Renal pelvis (tissue), 4 donors: Measurements from ENCODE around the gene PSMC3IP. TPM values are rescaled to one million over a fixed set of nuclear protein-coding genes. Genes with fewer than 3 reads are reported as not detected.
"Not testable (repeated sequence)": the region's sequence is repeated elsewhere in the genome, so short reads cannot be mapped to it uniquely, and the experiment has no call there.

Experiments used
- DNase-seq: peaks from one replicate; pipeline ENCODE4 v3.0.0-alpha.2; 2013
- polyA plus RNA-seq, 3 donors: library from polyadenylated mRNA; unstranded; fragments of 120-200 nt; gene quantifications; one replicate each; pipeline ENCODE4 v1.2.1, GENCODE V29; 2013; ENCODE audit not compliant: insufficient read length in 3 of 3

PSMC3IP gene
- polyA plus RNA-seq, 3 donors, result 18.4 to 23.7 (median 21.6) TPM

GRCh38 chr17:42563143-42563509 is 14.4 kb downstream of the PSMC3IP start:
- no peak for DNase-seq

DNA sequence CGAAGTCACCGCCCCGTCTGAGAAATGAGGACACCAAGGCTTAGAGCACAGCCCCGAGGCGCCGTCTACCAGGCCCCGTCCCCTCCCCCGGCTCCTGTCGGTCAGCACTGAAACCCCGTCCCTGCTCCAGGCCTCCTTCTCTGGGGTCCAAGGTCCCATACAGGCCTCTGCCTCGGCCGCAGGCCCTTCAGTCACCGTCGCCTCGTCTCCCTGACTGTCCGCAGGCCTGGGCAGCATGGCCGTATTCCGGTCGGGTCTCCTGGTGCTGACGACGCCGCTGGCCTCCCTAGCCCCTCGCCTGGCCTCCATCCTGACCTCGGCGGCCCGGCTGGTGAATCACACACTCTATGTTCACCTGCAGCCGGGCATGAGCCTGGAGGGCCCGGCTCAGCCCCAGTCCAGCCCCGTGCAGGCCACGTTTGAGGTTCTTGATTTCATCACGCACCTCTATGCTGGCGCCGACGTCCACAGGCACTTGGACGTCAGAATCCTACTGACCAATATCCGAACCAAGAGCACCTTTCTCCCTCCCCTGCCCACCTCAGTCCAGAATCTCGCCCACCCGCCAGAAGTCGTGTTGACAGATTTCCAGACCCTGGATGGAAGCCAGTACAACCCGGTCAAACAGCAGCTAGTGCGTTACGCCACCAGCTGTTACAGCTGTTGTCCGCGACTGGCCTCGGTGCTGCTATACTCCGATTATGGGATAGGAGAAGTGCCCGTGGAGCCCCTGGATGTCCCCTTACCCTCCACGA is 15.0 kb downstream of the PSMC3IP start:
- DNase-seq, result no peak

GRCh38 chr17:42561897-42562387 is 15.6 kb downstream of the PSMC3IP start, which contains the start of gene COASY:
COASY (plus strand) TSS chr17:42562148; CDS start chr17:42562623, 475 bp downstream.
- peak; percentile 98 for DNase-seq

- no peak for DNase-seq
Observed at GRCh38 chr17:42560246-42560645, 17.3 kb downstream of the PSMC3IP start.

- no peak for DNase-seq
Observed at GRCh38 chr17:42559075-42559474, 18.5 kb downstream of the PSMC3IP start.

DNA sequence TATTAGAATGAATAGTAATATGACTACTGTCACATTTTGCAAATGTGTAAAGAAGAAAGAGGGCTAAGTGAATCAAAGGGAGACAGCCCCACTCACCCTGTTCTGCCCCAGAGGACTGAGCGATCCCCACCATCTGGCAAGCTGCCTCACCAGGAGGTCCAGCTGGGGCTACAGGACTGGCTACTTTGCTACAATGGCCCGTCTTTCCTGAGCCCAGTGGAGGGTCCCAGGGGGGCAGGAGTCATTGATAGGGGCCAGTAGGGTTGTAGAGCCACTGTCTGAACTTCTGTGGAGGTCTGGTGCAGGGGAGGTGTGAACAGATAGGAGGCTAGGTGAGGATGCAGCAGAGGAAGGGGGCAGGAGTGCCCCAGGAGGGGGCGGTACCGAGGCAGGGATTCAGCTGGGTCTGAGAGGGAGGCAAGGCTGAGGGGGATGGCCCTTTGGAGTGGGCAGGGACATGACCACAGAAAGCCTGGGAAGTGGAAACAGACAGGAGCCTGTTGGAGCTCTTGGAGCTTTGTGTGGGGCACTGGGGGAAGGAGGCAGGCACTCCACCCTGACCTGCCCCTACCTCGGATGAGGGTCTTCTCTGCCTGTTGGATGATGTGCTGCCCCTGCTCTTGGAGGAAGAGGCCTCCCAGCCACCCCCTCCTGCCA is 21.4 kb downstream of the PSMC3IP start:
- not testable (repeated sequence) for DNase-seq

DNA sequence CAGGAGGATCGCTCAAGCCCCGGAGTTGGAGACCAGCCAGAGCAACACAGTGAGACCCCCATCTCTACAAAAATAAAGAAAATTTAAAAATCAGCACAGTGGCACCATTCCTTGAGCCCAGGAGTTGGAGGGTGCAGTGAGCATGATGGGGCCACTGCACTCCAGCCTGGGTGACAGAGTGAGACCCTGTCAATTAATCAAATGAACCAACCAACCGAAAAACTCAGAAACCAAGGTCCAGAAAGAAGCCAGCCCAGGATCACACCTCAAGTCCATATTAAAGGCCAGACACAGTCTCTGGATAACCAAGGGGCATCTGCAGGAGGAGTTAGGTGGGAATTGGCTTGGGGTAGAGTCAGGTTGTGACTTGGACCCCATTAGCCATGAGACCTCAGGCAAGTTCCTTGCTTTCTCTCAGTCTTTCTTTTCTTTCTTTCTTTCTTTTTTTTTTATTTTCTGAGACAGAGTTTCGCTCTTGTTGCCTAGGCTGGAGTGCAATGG is 22.4 kb downstream of the PSMC3IP start:
- no peak for DNase-seq

DNA sequence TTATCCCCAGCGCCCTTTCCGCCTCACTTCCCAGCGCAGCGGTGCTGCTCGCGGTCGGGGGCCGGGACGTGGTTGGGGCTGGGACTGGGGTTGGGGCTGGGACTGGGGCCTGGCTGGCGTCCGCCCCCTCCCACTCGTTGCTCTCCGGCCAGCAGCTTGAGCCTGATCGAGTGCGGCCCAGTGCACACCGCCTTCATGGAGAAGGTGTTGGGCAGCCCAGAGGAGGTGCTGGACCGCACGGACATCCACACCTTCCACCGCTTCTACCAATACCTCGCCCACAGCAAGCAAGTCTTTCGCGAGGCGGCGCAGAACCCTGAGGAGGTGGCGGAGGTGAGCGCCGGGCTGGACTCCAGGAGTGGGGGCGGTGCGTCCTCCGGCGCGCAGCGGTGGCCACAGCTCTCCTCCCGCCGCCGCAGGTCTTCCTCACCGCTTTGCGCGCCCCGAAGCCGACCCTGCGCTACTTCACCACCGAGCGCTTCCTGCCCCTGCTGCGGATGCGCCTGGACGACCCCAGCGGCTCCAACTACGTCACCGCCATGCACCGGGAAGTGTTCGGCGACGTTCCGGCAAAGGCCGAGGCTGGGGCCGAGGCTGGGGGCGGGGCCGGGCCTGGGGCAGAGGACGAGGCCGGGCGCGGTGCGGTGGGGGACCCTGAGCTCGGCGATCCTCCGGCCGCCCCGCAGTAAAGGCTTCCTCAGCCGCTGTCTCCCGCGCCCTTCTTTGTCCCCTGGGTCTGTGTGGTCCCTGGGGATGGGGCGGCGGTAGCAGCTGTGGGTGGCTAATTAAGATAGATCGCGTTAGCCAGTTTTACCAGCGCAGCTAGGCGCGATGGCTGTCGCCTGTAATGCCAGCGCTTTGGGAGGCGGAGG is 23.0 kb downstream of the PSMC3IP start:
- peak; percentile 93 for DNase-seq

GRCh38 chr17:42553866-42554249 is 23.7 kb downstream of the PSMC3IP start:
- DNase-seq, result no peak

- DNase-seq, result no peak
Observed at GRCh38 chr17:42553161-42553818, 24.2 kb downstream of the PSMC3IP start.

- DNase-seq, result not testable (repeated sequence)
Observed at GRCh38 chr17:42552736-42553135, 24.8 kb downstream of the PSMC3IP start, which contains the start of gene HSD17B1. HSD17B1 (plus strand) TSS chr17:42552923; CDS start chr17:42552934, 11 bp downstream.

- DNase-seq, result no peak
Observed at GRCh38 chr17:42548993-42549755, 28.4 kb downstream of the PSMC3IP start.

GRCh38 chr17:42548070-42548837 is 29.3 kb downstream of the PSMC3IP start:
- DNase-seq, result peak; percentile 74

- DNase-seq, result no peak
Observed at GRCh38 chr17:42547698-42548069, 29.8 kb downstream of the PSMC3IP start.

DNA sequence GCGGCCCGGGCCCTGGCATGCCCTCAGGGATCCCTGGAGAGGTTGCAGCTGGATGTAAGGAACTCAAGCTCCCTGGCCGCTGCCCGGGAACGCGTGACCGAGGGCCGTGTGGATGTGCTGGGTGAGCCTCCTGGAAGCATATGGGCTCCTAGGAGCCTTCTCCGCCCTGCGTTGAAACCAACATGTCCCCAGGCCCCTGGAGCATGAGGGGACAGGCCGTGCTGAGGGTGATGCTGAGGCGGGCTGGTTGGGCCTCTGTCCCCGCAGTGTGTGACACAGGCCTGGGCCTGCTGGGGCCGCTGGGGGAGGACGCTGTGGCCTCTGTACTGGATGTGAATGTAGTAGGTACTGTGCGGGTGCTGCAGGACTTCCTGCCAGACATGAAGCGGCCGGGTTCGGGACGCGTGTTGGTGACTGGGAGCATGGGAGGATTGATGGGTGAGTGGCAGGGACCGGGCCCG is 30.5 kb downstream of the PSMC3IP start:
- no peak for DNase-seq

DNA sequence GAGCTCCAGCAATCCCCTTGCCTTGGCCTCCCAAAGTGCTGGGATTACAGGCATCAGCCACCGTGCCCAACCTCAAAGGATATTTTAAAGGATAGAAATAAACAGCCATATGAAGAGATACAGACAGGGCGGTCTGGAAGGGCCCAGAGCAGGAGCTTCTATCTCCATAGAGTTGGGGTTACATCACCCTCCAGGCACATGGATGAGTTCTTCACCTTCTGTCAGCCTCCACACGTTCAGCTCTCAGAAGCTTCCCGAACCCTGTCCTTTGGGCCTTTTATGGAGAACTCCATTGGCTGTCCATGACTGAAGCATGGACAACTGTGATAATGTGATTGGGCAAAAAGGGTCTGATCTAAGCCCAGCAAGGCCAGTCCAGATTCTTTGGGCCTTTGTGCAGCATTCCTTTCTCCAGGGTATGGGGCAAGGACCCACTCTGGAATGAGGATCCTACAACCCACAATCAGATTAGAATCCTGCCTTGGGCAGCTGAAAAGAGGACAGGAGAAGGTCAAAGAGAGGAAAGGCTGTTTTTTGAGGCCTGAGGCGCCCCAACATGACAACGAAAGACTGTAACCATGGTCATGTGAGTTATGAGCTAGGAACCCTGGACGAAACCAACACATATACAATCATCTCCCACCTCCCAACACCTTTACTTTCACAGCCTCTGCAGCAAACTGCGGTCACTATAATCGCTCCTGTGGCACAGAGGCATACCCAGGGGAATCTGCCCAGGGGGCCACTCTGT is 31.6 kb downstream of the PSMC3IP start:
- DNase-seq, result not testable (repeated sequence)

- DNase-seq, result no peak
Observed at GRCh38 chr17:42544874-42545283, 32.6 kb downstream of the PSMC3IP start.

GRCh38 chr17:42543190-42544079 is 34.1 kb downstream of the PSMC3IP start:
- DNase-seq, result no peak
